Measurements from ENCODE around the gene MAZ.

Gene MAZ

GRCh38 chr16:29809031-29809747, 2.9 kb downstream of the MAZ start:
- no peak for DNase-seq (ENCODE audit: low spot score)

- DNase-seq (ENCODE audit: low spot score), result peak; percentile 68
Measured at GRCh38 chr16:29809850-29810698, 3.7 kb downstream of the MAZ start.

GRCh38 chr16:29810699-29811169, 4.4 kb downstream of the MAZ start:
- DNase-seq (ENCODE audit: low spot score), result peak; percentile 61

GRCh38 chr16:29811170-29811895, 5.0 kb downstream of the MAZ start:
- peak; percentile 99 for DNase-seq (ENCODE audit: low spot score)

DNA sequence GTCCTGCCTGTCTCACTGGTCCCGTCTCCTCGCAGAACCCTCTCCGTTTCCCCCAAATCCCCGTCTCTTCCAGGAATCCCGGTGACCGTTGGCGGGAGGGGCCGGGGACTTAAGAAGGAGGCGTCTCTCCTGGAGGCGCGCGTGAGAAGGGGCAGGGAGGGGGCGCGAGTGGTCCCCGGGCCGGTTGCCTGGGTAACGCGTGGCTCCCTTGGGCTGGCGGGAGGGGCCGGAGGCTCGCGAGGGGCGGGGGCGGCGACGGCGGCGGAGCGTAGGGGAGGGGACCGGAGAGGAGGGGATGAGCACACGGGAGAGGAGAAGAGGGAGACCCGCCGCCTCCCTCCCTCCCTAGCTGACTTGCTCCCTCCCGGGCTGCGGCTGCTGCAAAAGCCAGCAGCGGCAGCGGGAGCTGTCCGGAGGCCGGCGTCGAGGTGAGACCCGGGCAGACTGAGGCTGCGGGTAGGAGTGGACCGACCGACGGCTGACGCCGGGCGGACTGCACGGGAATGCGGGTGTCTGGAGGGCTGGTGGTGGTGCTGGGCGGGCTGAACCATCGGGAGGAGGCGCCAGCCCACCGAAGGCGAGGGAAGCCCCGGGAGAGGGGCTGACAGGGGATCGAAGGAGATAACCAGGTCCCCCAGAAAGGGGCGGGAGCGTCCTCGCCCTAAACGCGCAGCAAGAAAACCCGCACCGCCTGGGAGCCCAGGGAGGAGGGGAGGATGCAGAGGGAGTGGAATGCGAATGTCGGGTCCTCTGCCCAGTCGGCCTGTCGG, 5.8 kb downstream of the MAZ start, which contains the start of gene PRRT2:
Gene PRRT2 (plus strand): TSS at position 298 of the 770 bp plus-strand sequence. CDS start 862 bp downstream, outside the sequence.
- peak; percentile 89 for DNase-seq (ENCODE audit: low spot score)

GRCh38 chr16:29812754-29813643, 6.7 kb downstream of the MAZ start:
- DNase-seq (ENCODE audit: low spot score), result no peak

DNA sequence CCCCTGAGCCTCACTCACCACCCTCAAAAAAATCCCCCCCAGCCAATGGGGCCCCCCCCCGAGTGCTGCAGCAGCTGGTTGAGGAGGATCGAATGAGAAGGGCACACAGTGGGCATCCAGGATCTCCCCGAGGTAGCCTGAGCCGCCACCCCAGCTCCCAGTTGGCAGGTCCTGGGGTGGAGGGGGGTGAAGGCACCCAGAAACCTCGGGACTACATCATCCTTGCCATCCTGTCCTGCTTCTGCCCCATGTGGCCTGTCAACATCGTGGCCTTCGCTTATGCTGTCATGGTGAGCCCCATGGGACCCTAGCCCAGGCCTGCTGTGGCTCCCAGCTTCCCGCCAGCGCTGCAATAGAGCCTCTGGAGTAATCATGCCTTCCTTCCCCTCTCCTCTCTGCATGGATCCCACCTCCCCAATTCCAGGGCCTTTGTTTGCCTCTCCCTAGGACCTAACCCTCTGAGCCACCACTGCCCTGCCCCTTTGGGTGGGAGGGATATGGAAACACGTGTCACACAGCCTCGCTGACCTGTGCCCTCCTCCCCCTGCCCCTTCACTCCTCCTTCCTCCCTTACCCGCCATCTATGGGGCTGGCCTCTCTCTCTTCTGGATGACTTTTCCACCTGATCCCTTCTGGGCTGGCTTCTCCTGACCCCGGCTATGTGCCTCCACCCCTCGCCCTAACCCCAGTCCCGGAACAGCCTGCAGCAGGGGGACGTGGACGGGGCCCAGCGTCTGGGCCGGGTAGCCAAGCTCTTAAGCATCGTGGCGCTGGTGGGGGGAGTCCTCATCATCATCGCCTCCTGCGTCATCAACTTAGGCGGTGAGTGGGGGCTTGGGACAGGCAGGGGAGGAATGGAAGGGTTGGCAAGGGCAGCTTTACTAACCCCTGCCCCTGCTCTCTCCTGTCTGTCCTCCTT, 7.6 kb downstream of the MAZ start:
- DNase-seq (ENCODE audit: low spot score), result peak; percentile 80

- DNase-seq (ENCODE audit: low spot score), result no peak
Measured at GRCh38 chr16:29814592-29814991, 8.3 kb downstream of the MAZ start.

DNA sequence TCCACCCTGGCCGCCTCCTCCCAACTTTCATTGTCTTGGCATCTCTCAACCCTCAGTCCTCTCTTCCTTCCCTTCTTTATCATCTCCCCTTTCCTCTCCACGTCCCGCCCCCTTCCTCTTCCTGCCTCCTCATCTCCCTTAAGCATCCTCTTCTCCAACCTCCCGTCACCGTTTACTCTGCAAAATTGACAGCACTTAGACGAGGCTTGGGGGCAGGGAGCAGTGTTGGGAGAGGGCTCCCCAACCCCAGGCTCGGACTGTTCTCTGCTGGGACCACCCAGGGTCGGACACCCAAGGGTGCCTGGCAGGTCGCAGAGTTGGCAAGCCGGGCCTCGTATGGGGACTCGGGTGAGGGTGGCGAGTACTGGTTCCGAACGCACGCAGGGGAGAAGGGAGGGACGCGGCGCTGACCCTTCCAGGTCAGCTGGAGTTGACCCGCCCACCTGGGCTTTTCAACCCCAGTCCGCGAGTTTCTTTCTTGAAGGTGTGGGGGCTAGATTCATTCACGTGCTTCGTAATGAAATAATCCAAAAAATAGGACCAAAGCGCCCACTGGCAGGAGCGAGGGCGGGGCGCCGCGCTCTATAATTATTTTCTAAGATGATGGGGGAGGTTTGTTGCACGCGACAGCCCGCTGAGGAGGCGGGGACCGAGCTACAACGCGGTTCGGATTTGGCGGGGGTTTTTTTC, 8.8 kb downstream of the MAZ start:
- DNase-seq (ENCODE audit: low spot score), result no peak

GRCh38 chr16:29815793-29816693, 9.7 kb downstream of the MAZ start, which contains the start of gene PAGR1:
Gene PAGR1 (plus strand): TSS chr16:29816152. CDS start chr16:29816526, 374 bp downstream.
- DNase-seq (ENCODE audit: low spot score), result peak; percentile 99

- no peak for DNase-seq (ENCODE audit: low spot score)
Measured at GRCh38 chr16:29816694-29817441, 10.5 kb downstream of the MAZ start.

DNA sequence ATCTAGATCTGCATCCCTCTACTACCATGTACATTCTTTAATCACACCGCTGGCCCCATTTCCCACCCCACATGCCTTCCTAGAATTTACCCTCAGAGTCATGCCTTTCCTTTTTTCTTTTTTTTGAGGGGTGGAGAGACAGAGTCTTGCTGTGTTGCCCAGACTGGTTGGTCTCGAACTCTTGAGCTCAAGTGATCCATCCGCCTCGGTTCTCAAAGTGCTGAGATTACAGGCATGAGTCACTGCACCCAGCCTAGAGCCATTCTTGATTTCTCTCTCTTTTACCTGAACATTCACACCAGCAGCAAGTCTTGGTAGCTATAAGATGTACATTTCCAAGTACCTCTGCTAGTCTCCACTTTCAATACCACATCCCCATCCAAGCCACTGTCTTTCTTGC, 11.8 kb downstream of the MAZ start:
- no peak for DNase-seq (ENCODE audit: low spot score)

DNA sequence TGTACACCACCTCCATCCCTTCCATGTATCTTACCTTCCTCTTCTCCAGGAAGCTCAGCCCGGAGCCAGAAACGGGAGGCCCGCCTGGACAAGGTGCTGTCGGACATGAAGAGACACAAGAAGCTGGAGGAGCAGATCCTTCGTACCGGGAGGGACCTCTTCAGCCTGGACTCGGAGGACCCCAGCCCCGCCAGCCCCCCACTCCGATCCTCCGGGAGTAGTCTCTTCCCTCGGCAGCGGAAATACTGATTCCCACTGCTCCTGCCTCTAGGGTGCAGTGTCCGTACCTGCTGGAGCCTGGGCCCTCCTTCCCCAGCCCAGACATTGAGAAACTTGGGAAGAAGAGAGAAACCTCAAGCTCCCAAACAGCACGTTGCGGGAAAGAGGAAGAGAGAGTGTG, 13.2 kb downstream of the MAZ start:
- no peak for DNase-seq (ENCODE audit: low spot score)

GRCh38 chr16:29820271-29820701, 14.0 kb downstream of the MAZ start, which contains the start of gene MVP:
Gene MVP (plus strand): TSS chr16:29820462. CDS start chr16:29830550, 10,088 bp downstream.
- DNase-seq (ENCODE audit: low spot score), result no peak

- no peak for DNase-seq (ENCODE audit: low spot score)
Measured at GRCh38 chr16:29820730-29821642, 14.7 kb downstream of the MAZ start.
